Lower leg skin (tissue), 4 donors: ENCODE results near the gene IFT122. TPM values are rescaled to one million over a fixed set of nuclear protein-coding genes. Genes with fewer than 3 reads are reported as not detected.

ENCODE experiments used
- DNase-seq, 2 donors: peaks; one replicate each; pipeline ENCODE4 v3.0.0-alpha.2; 2019; ENCODE audit warnings: low spot score in 2 of 2
- H3K4me3 ChIP-seq: fragments of 200-600 bp; sonication (generic); 2 replicates; pipeline ENCODE4 v1.5.1; 2017; ENCODE audit warnings: mild to moderate bottlenecking, low read depth; ENCODE audit not compliant: poor library complexity, severe bottlenecking
- POLR2A ChIP-seq, 2 donors: fragments of 450-650 bp; IDR thresholded peaks; one replicate each; pipeline ENCODE4 v1.6.1; 2016 to 2017; ENCODE audit warnings: antibody characterized with exemption in 2 of 2, mild to moderate bottlenecking in 1 of 2, moderate library complexity in 1 of 2
- WGBS, 2 donors: methylation state at CpG; one replicate each; pipeline ENCODE4 v1.1.5; 2018; 5-methylcytosine and 5-hydroxymethylcytosine counted together
- intact Hi-C: fragments of 100-400 bp; cut with DNase I; formaldehyde crosslinking; loops from one replicate; pipeline ENCODE4 v1.15.0; 2023; ENCODE audit warnings: low total_unique reads
- total RNA-seq, 4 donors: library from RNA; depleted of rRNA; stranded (reverse); fragments of >200 nt; gene quantifications; one replicate each; pipeline ENCODE4 v1.1.0, GENCODE V29; 2016
- TF ChIP-seq, protein P1 (sequence below), 3 donors: fragments of 450-650 bp; IDR thresholded peaks; one replicate each; pipeline ENCODE4 v1.5.1; 2016; ENCODE audit warnings: antibody characterized with exemption in 3 of 3, mild to moderate bottlenecking in 3 of 3, moderate library complexity in 2 of 3

IFT122 gene
- total RNA-seq, 4 donors from 2014 or later = 10.1 to 31.1 (median 22.5) TPM

DNA sequence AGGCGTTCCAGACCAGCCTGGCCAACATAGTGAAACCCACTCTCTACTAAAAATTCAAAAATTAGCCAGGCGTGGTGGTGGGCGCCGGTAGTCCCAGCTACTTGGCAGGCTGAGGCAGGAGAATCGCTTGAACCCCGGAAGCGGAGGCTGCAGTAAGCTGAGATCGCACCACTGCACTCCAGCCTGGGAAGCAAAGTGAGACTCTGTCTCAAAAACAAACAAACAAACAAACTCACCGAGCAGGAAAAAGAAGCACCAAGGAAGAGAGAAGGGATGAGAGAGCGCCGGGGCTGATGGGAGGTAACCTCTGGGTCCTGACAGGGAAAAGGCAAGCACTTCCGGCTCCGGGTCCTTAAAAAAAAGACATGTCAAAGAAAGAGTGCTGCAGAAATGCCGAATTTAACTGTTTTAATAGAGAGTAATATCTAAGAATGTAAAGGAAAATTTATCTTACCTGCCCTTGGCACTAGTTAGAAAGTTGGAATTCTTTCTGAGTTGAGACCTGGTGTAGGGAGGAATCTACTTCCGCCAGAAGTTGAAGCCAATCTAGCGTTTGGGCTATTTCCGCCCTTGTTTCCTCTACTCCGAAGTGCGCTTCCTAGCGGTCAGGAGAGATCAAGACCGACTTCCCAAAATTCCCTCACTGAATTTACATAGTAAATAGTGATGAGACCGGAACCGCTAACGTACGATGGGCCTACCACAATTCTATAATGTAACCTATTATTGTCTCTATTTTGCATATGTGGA lies 40.7 kb upstream of the IFT122 start:
- peak overlapping the region; percentile 57 for H3K4me3 ChIP-seq
- TF ChIP-seq, protein P1, sequence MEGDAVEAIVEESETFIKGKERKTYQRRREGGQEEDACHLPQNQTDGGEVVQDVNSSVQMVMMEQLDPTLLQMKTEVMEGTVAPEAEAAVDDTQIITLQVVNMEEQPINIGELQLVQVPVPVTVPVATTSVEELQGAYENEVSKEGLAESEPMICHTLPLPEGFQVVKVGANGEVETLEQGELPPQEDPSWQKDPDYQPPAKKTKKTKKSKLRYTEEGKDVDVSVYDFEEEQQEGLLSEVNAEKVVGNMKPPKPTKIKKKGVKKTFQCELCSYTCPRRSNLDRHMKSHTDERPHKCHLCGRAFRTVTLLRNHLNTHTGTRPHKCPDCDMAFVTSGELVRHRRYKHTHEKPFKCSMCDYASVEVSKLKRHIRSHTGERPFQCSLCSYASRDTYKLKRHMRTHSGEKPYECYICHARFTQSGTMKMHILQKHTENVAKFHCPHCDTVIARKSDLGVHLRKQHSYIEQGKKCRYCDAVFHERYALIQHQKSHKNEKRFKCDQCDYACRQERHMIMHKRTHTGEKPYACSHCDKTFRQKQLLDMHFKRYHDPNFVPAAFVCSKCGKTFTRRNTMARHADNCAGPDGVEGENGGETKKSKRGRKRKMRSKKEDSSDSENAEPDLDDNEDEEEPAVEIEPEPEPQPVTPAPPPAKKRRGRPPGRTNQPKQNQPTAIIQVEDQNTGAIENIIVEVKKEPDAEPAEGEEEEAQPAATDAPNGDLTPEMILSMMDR (IDR thresholded peaks at IDR 0.05) = no peak
- no peak for TF ChIP-seq POLR2A (IDR thresholded peaks at IDR 0.05)
- WGBS, 2 donors = 0 to 1% methylated on average over 25 of the region's 25 CpGs
- DNase-seq = peak; percentile 82 to 96
- intact Hi-C loops = no loop called here

- no peak for DNase-seq
- no peak overlapping the region for H3K4me3 ChIP-seq
- intact Hi-C loops = no loop called here
- 54 to 66% methylated on average over 8 of the region's 8 CpGs for WGBS, 2 donors
- TF ChIP-seq, protein P1 (IDR thresholded peaks at IDR 0.05) = no peak
These were observed 40.1 kb upstream of the IFT122 start for GRCh38 chr3:129399895-129400357.

- TF ChIP-seq, protein P1 (IDR thresholded peaks at IDR 0.05) = no peak
- no peak for TF ChIP-seq POLR2A (IDR thresholded peaks at IDR 0.05)
- DNase-seq = no peak
- H3K4me3 ChIP-seq = no peak overlapping the region
- intact Hi-C loops = no loop called here
- 80 to 86% methylated on average over 7 of the region's 7 CpGs for WGBS, 2 donors
These were observed 37.8 kb upstream of the IFT122 start for GRCh38 chr3:129402210-129402609.

- DNase-seq = no peak
- TF ChIP-seq POLR2A (IDR thresholded peaks at IDR 0.05) = no peak
- TF ChIP-seq, protein P1 (IDR thresholded peaks at IDR 0.05) = no peak
- H3K4me3 ChIP-seq = no peak overlapping the region
- 90 to 92% methylated on average over 4 of the region's 4 CpGs for WGBS, 2 donors
- intact Hi-C loops = no loop called here
These were observed 37.4 kb upstream of the IFT122 start for GRCh38 chr3:129402616-129403015.

GRCh38 chr3:129403450-129403849 lies 36.6 kb upstream of the IFT122 start:
- intact Hi-C loops = no loop called here
- TF ChIP-seq, protein P1 (IDR thresholded peaks at IDR 0.05) = no peak
- no peak for TF ChIP-seq POLR2A (IDR thresholded peaks at IDR 0.05)
- whole genome bisulfite sequencing, 2 donors = 84 to 90% methylated on average over 7 of the region's 7 CpGs
- H3K4me3 ChIP-seq = no peak overlapping the region
- DNase-seq = no peak

GRCh38 chr3:129404130-129404529 lies 35.9 kb upstream of the IFT122 start:
- DNase-seq = no peak
- 82 to 84% methylated on average over 8 of the region's 8 CpGs for WGBS, 2 donors
- H3K4me3 ChIP-seq = no peak overlapping the region
- TF ChIP-seq, protein P1 (IDR thresholded peaks at IDR 0.05) = no peak
- TF ChIP-seq POLR2A (IDR thresholded peaks at IDR 0.05) = no peak
- intact Hi-C loops = no loop called here
